SH-SY5Y (cell line): Measurements from ENCODE around the gene SLC26A8.

Experiments
- GATA2 ChIP-seq: IDR thresholded peaks from 2 replicates; pipeline ENCODE4 v1.6.1; 2011; ENCODE audit warnings: mild to moderate bottlenecking, low read depth, low read length
- GATA3 ChIP-seq: IDR thresholded peaks from 2 replicates; pipeline ENCODE4 v1.6.1; 2011; ENCODE audit warnings: low read depth, mild to moderate bottlenecking, low read length, moderate library complexity

DNA sequence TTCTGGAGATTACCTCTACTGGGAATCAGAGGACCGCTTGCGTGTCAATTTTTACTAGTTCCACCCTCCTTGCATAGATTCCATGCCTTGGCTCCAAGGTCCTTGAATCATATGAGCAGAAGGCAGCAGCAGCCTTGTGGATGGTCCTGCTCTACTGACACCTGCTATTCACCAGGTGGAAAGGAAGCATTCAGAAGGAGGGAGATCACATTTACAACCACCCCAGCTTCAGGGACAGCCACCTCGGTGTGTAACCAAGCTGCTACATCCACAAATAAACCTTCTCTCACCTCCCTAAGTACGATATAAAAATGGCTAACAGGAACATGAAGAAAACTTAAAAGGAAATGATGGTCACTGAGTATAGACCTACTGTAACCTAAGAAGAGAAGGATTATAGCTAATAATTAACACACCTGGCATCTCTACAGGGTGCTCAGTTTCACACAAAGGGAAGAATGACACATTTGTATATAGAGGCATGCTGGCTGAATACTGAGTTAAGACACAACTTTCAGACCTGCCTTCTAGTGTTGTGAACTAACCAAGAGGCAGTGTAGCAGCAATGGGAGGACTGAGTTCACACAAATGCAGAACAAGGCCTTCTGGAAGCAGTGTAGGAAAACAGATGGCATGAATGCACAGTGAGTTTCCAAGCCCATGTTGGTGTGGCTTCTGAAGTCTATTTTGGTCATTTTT, 57.2 kb downstream of the SLC26A8 start:
- TF ChIP-seq GATA2: no peak
- no peak for TF ChIP-seq GATA3
